CD4-positive, alpha-beta T cell treated with Interleukin-15 for 1 hour (primary cell): ENCODE data around the gene SPOCK3.
"Not testable (repeated sequence)": the region's sequence is repeated elsewhere in the genome, so short reads cannot be mapped to it uniquely, and the experiment has no call there.

Experiments
- DNase-seq: peaks from one replicate; pipeline ENCODE4 v3.0.0-alpha.2; 2020

Gene SPOCK3

GRCh38 chr4:167234316-167234881 lies at the start of gene SPOCK3:
SPOCK3 (minus strand) TSS chr4:167234494.
- no peak for DNase-seq

- DNase-seq: no peak
These were observed 48.0 kb upstream of the SPOCK3 start for GRCh38 chr4:167282171-167282864.

GRCh38 chr4:167281545-167281944 lies 47.3 kb upstream of the SPOCK3 start:
- not testable (repeated sequence) for DNase-seq

- no peak for DNase-seq
These were observed 40.1 kb upstream of the SPOCK3 start for GRCh38 chr4:167274351-167274750.

GRCh38 chr4:167265231-167265630 lies 30.9 kb upstream of the SPOCK3 start:
- no peak for DNase-seq

- DNase-seq: no peak
These were observed 14.0 kb upstream of the SPOCK3 start for GRCh38 chr4:167248271-167248670.

- DNase-seq: no peak
These were observed 5.3 kb upstream of the SPOCK3 start for GRCh38 chr4:167239627-167240026.

- DNase-seq: no peak
These were observed 3.9 kb upstream of the SPOCK3 start for GRCh38 chr4:167238226-167238625.

- DNase-seq: no peak
These were observed 494 bp downstream of the SPOCK3 start for GRCh38 chr4:167233685-167234315.

- DNase-seq: no peak
These were observed 1.2 kb downstream of the SPOCK3 start for GRCh38 chr4:167232805-167233684.

GRCh38 chr4:167230744-167231143 lies 3.5 kb downstream of the SPOCK3 start:
- no peak for DNase-seq

- DNase-seq: no peak
These were observed 12.2 kb downstream of the SPOCK3 start for GRCh38 chr4:167222099-167222498.

- no peak for DNase-seq
These were observed 13.2 kb downstream of the SPOCK3 start for GRCh38 chr4:167221084-167221483.

- DNase-seq: no peak
These were observed 16.2 kb downstream of the SPOCK3 start for GRCh38 chr4:167218022-167218608.

- DNase-seq: no peak
These were observed 17.5 kb downstream of the SPOCK3 start for GRCh38 chr4:167216783-167217182.

GRCh38 chr4:167210166-167210565 lies 24.1 kb downstream of the SPOCK3 start:
- no peak for DNase-seq

- DNase-seq: no peak
These were observed 37.8 kb downstream of the SPOCK3 start for GRCh38 chr4:167196344-167197012.

GRCh38 chr4:167190379-167190778 lies 43.9 kb downstream of the SPOCK3 start:
- DNase-seq: no peak

GRCh38 chr4:167185465-167185864 lies 48.8 kb downstream of the SPOCK3 start:
- DNase-seq: no peak

- DNase-seq: no peak
These were observed 51.3 kb downstream of the SPOCK3 start for GRCh38 chr4:167183036-167183435.

- DNase-seq: no peak
These were observed 56.4 kb downstream of the SPOCK3 start for GRCh38 chr4:167177925-167178324.

GRCh38 chr4:167176723-167177367 lies 57.4 kb downstream of the SPOCK3 start:
- DNase-seq: no peak
